Measurements from ENCODE around the gene CTIF. TPM values are rescaled to one million over a fixed set of nuclear protein-coding genes. Genes with fewer than 3 reads are reported as not detected.

Gene CTIF
- polyA plus RNA-seq, 1 donor: 18.9 TPM

- DNase-seq: no peak
These were observed 296.9 kb downstream of the CTIF start for GRCh38 chr18:48835745-48836170.

GRCh38 chr18:48836231-48836805 lies 297.5 kb downstream of the CTIF start:
- DNase-seq: no peak

GRCh38 chr18:48836806-48837615 lies 298.2 kb downstream of the CTIF start:
- DNase-seq: no peak

- no peak for DNase-seq
These were observed 298.8 kb downstream of the CTIF start for GRCh38 chr18:48837676-48838075.

GRCh38 chr18:48838166-48838775 lies 299.4 kb downstream of the CTIF start:
- DNase-seq: no peak

GRCh38 chr18:48838921-48839818 lies 300.3 kb downstream of the CTIF start:
- DNase-seq: no peak

- DNase-seq: no peak
These were observed 301.1 kb downstream of the CTIF start for GRCh38 chr18:48839819-48840490.

- DNase-seq: no peak
These were observed 301.7 kb downstream of the CTIF start for GRCh38 chr18:48840491-48840877.

GRCh38 chr18:48841381-48842258 lies 302.8 kb downstream of the CTIF start:
- DNase-seq: no peak

GRCh38 chr18:48842259-48843061 lies 303.6 kb downstream of the CTIF start:
- peak; percentile 84 for DNase-seq

GRCh38 chr18:48843162-48843561 lies 304.3 kb downstream of the CTIF start:
- DNase-seq: no peak

GRCh38 chr18:48843596-48843995 lies 304.8 kb downstream of the CTIF start:
- no peak for DNase-seq

- no peak for DNase-seq
These were observed 305.4 kb downstream of the CTIF start for GRCh38 chr18:48844271-48844670.

GRCh38 chr18:48845174-48845573 lies 306.3 kb downstream of the CTIF start:
- DNase-seq: no peak

- no peak for DNase-seq
These were observed 307.6 kb downstream of the CTIF start for GRCh38 chr18:48846423-48846932.

GRCh38 chr18:48847807-48848486 lies 309.1 kb downstream of the CTIF start:
- DNase-seq: no peak

- DNase-seq: no peak
These were observed 309.9 kb downstream of the CTIF start for GRCh38 chr18:48848641-48849143.

GRCh38 chr18:48850822-48851598 lies 312.2 kb downstream of the CTIF start:
- DNase-seq: peak; percentile 79

All from left kidney (tissue), 2 donors.